ENCODE measurements around the gene INHA.

The INHA gene

GRCh38 chr2:219533930-219534661, 38.0 kb upstream of the INHA start:
- TF ChIP-seq CEBPB (IDR thresholded peaks at IDR 0.05) (no peak), TAF1 (IDR thresholded peaks at IDR 0.05; ENCODE audit: low read depth) (no peak), FOXM1 (IDR thresholded peaks at IDR 0.05; ENCODE audit: borderline replicate concordance, low read depth) (no peak), CREB1 (IDR thresholded peaks at IDR 0.05; ENCODE audit: low read depth) (no peak), EP300 (IDR thresholded peaks at IDR 0.05; ENCODE audit: borderline replicate concordance) (no peak), TEAD4 (IDR thresholded peaks at IDR 0.05) (peak; percentile 57), RAD21 (IDR thresholded peaks at IDR 0.05; ENCODE audit: low read depth) (no peak)

GRCh38 chr2:219536425-219536824, 35.7 kb upstream of the INHA start:
- no peak for TF ChIP-seq TAF1 (IDR thresholded peaks at IDR 0.05; ENCODE audit: low read depth)
- no peak for TF ChIP-seq TCF12 (IDR thresholded peaks at IDR 0.05; ENCODE audit: low read depth)
- no peak for TF ChIP-seq ZBTB7A (IDR thresholded peaks at IDR 0.05; ENCODE audit: low read depth)
- TF ChIP-seq YY1 (IDR thresholded peaks at IDR 0.05; ENCODE audit: low read depth): no peak
- TF ChIP-seq TEAD4 (IDR thresholded peaks at IDR 0.05): no peak
- no peak for TF ChIP-seq FOXM1 (IDR thresholded peaks at IDR 0.05; ENCODE audit: borderline replicate concordance, low read depth)
- no peak for TF ChIP-seq RAD21 (IDR thresholded peaks at IDR 0.05; ENCODE audit: low read depth)
- no peak for TF ChIP-seq USF1 (IDR thresholded peaks at IDR 0.05)
- no peak for TF ChIP-seq EP300 (IDR thresholded peaks at IDR 0.05; ENCODE audit: borderline replicate concordance)
- no peak for TF ChIP-seq EGR1 (IDR thresholded peaks at IDR 0.05)
- no peak for TF ChIP-seq REST (IDR thresholded peaks at IDR 0.05; ENCODE audit: low read depth)
- TF ChIP-seq CEBPB (IDR thresholded peaks at IDR 0.05): no peak
- TF ChIP-seq MAX (IDR thresholded peaks at IDR 0.05): no peak
- TF ChIP-seq NFIC (IDR thresholded peaks at IDR 0.05): no peak
- TF ChIP-seq CREB1 (IDR thresholded peaks at IDR 0.05; ENCODE audit: low read depth): no peak

GRCh38 chr2:219536967-219537366, 35.1 kb upstream of the INHA start:
- TF ChIP-seq FOXM1 (IDR thresholded peaks at IDR 0.05; ENCODE audit: borderline replicate concordance, low read depth) (no peak), EGR1 (IDR thresholded peaks at IDR 0.05) (0 out of 2 replicates have a peak, but pooled peaks have one; percentile 29)

- no peak for TF ChIP-seq CREB1 (IDR thresholded peaks at IDR 0.05; ENCODE audit: low read depth)
- TF ChIP-seq RAD21 (IDR thresholded peaks at IDR 0.05; ENCODE audit: low read depth): no peak
- TF ChIP-seq CEBPB (IDR thresholded peaks at IDR 0.05): no peak
- TF ChIP-seq TEAD4 (IDR thresholded peaks at IDR 0.05): no peak
- TF ChIP-seq TAF1 (IDR thresholded peaks at IDR 0.05; ENCODE audit: low read depth): no peak
- no peak for TF ChIP-seq TCF12 (IDR thresholded peaks at IDR 0.05; ENCODE audit: low read depth)
- TF ChIP-seq NFIC (IDR thresholded peaks at IDR 0.05): no peak
- no peak for TF ChIP-seq REST (IDR thresholded peaks at IDR 0.05; ENCODE audit: low read depth)
- TF ChIP-seq FOXM1 (IDR thresholded peaks at IDR 0.05; ENCODE audit: borderline replicate concordance, low read depth): no peak
- no peak for TF ChIP-seq EP300 (IDR thresholded peaks at IDR 0.05; ENCODE audit: borderline replicate concordance)
These were observed 34.2 kb upstream of the INHA start for GRCh38 chr2:219537657-219538488.

- TF ChIP-seq USF1 (IDR thresholded peaks at IDR 0.05): no peak
- TF ChIP-seq CEBPB (IDR thresholded peaks at IDR 0.05): no peak
- TF ChIP-seq RAD21 (IDR thresholded peaks at IDR 0.05; ENCODE audit: low read depth): no peak
- TF ChIP-seq NFIC (IDR thresholded peaks at IDR 0.05): peak; percentile 34; the same call in 1 of the 2 replicates
- TF ChIP-seq EGR1 (IDR thresholded peaks at IDR 0.05): no peak
These were observed 33.6 kb upstream of the INHA start for GRCh38 chr2:219538504-219538951.

Measured in Ishikawa (cell line).